ENCODE measurements around the gene USP3. TPM values are rescaled to one million over a fixed set of nuclear protein-coding genes. Genes with fewer than 3 reads are reported as not detected.

USP3 gene
- polyA plus RNA-seq, 1 donor (not counting 4 experiments of a cell fraction or from before 2014, with no cell fraction given) = 16.2 TPM

GRCh38 chr15:63538876-63539275 is 34.5 kb downstream of the USP3 start:
- H3K4me3 ChIP-seq (ENCODE audit: control insufficient read depth in 2 of 3, extremely low read depth in 1 of 3, insufficient read depth in 2 of 3, low read depth in 1 of 3, low read length in 3 of 3) = no peak overlapping the region

GRCh38 chr15:63539521-63539920 is 35.1 kb downstream of the USP3 start:
- no peak overlapping the region for H3K4me2 ChIP-seq (ENCODE audit: control insufficient read depth, extremely low read depth, insufficient read depth, low read depth, low read length)
- H3K79me2 ChIP-seq (ENCODE audit: control insufficient read depth, insufficient read depth, low read length) = no peaks in the 10 kb centered on the region
- no peaks in the 10 kb centered on the region for H3K27me3 ChIP-seq (ENCODE audit: control insufficient read depth, extremely low read depth, insufficient read depth, low read length)
- H2AFZ ChIP-seq (ENCODE audit: control insufficient read depth, low read length) = no peak overlapping the region
- H3K36me3 ChIP-seq (ENCODE audit: control insufficient read depth in 2 of 2, extremely low read depth in 1 of 2, insufficient read depth in 2 of 2, low read length in 2 of 2) = no peaks in the 10 kb centered on the region
- DNase-seq (ENCODE audit: low read depth, low spot score) = no peak
- no peak overlapping the region for H3K4me3 ChIP-seq (ENCODE audit: control insufficient read depth in 2 of 3, extremely low read depth in 1 of 3, insufficient read depth in 2 of 3, low read depth in 1 of 3, low read length in 3 of 3)
- dilution Hi-C loops (cut with MboI; ENCODE audit: extremely low pct_ligation_motif_present, low sequenced_read_pairs) = no loop called here
- no peak for FAIRE-seq
- no peaks in the 10 kb centered on the region for H3K9me3 ChIP-seq (ENCODE audit: control insufficient read depth, low read depth, low read length)
- no peaks in the 10 kb centered on the region for H3K9me1 ChIP-seq (ENCODE audit: control insufficient read depth, extremely low read depth, insufficient read depth, low read length)
- TF ChIP-seq CTCF (optimal IDR thresholded peaks at IDR 0.05 in 1 of 3, IDR thresholded peaks at IDR 0.05 in 1 of 3, conservative IDR thresholded peaks at IDR 0.05 in 1 of 3; ENCODE audit: extremely low read depth in 1 of 3, insufficient read depth in 2 of 3, low read length in 3 of 3) (no peak), EZH2 (IDR thresholded peaks at IDR 0.05; ENCODE audit: low read length) (no peak)
- H3K27ac ChIP-seq (ENCODE audit: control insufficient read depth, insufficient read depth, low read length) = no peak overlapping the region
- H3K4me1 ChIP-seq (ENCODE audit: control insufficient read depth, extremely low read depth, insufficient read depth, low read length) = no peaks in the 10 kb centered on the region
- H4K20me1 ChIP-seq (ENCODE audit: control insufficient read depth, extremely low read depth, insufficient read depth, low read length) = no peaks in the 10 kb centered on the region
- no peak overlapping the region for H3K9ac ChIP-seq (ENCODE audit: control insufficient read depth, extremely low read depth, insufficient read depth, low read length)

More at GRCh38 chr15:63538876-63539275, 34.5 kb downstream of the USP3 start:
- H3K9me3 ChIP-seq (ENCODE audit: control insufficient read depth, low read depth, low read length) = no peaks in the 10 kb centered on the region
- H3K27me3 ChIP-seq (ENCODE audit: control insufficient read depth, extremely low read depth, insufficient read depth, low read length) = no peaks in the 10 kb centered on the region
- no peaks in the 10 kb centered on the region for H4K20me1 ChIP-seq (ENCODE audit: control insufficient read depth, extremely low read depth, insufficient read depth, low read length)
- no peaks in the 10 kb centered on the region for H3K79me2 ChIP-seq (ENCODE audit: control insufficient read depth, insufficient read depth, low read length)
- H3K4me2 ChIP-seq (ENCODE audit: control insufficient read depth, extremely low read depth, insufficient read depth, low read depth, low read length) = no peak overlapping the region
- H3K4me1 ChIP-seq (ENCODE audit: control insufficient read depth, extremely low read depth, insufficient read depth, low read length) = no peaks in the 10 kb centered on the region
- H3K9ac ChIP-seq (ENCODE audit: control insufficient read depth, extremely low read depth, insufficient read depth, low read length) = no peak overlapping the region
- no peak overlapping the region for H3K27ac ChIP-seq (ENCODE audit: control insufficient read depth, insufficient read depth, low read length)
- H3K36me3 ChIP-seq (ENCODE audit: control insufficient read depth in 2 of 2, extremely low read depth in 1 of 2, insufficient read depth in 2 of 2, low read length in 2 of 2) = no peaks in the 10 kb centered on the region
- FAIRE-seq (no peak), DNase-seq (ENCODE audit: low read depth, low spot score) (no peak)
- H2AFZ ChIP-seq (ENCODE audit: control insufficient read depth, low read length) = no peak overlapping the region
- dilution Hi-C loops (cut with MboI; ENCODE audit: extremely low pct_ligation_motif_present, low sequenced_read_pairs) = no loop called here
- TF ChIP-seq EZH2 (IDR thresholded peaks at IDR 0.05; ENCODE audit: low read length) = no peak
- TF ChIP-seq CTCF (optimal IDR thresholded peaks at IDR 0.05 in 1 of 3, IDR thresholded peaks at IDR 0.05 in 1 of 3, conservative IDR thresholded peaks at IDR 0.05 in 1 of 3; ENCODE audit: extremely low read depth in 1 of 3, insufficient read depth in 2 of 3, low read length in 3 of 3) = no peak
- H3K9me1 ChIP-seq (ENCODE audit: control insufficient read depth, extremely low read depth, insufficient read depth, low read length) = no peaks in the 10 kb centered on the region

Data from keratinocyte (primary cell).